Gastrocnemius medialis (tissue), 4 donors: ENCODE data around the gene PTGER1. TPM values are rescaled to one million over a fixed set of nuclear protein-coding genes. Genes with fewer than 3 reads are reported as not detected.

Experiments
- ATAC-seq, 2 donors: fragments of 150-250 bp; one replicate each; pipeline ENCODE4 v1.9.1; 2016
- DNase-seq, 2 donors: peaks; one replicate each; pipeline ENCODE4 v3.0.0-alpha.2; 2019
- H3K27ac ChIP-seq, 4 donors: fragments of 200-600 bp; sonication (generic); 1 replicate in 1 of 4; 2 replicates in 3 of 4; pipeline ENCODE4 v1.5.1; 2016 to 2018; ENCODE audit warnings: mild to moderate bottlenecking in 2 of 4, moderate library complexity in 1 of 4
- H3K27me3 ChIP-seq, 3 donors: fragments of 200-600 bp; sonication (generic) in 2 of 3; 1 replicate in 1 of 3; 2 replicates in 2 of 3; pipeline versions ENCODE4 v1.5.1 to v1.6.0; 2016 to 2019; ENCODE audit warnings: mild to moderate bottlenecking in 1 of 3, moderate library complexity in 1 of 3
- H3K36me3 ChIP-seq, 2 donors: fragments of 200-600 bp; sonication (generic) in 1 of 2; one replicate each; pipeline ENCODE4 v1.5.1; 2017 to 2018
- H3K4me1 ChIP-seq, 2 donors: fragments of 200-600 bp; sonication (generic) in 1 of 2; one replicate each; pipeline ENCODE4 v1.5.1; 2016 to 2017; ENCODE audit warnings: mild to moderate bottlenecking in 2 of 2
- H3K4me3 ChIP-seq, 4 donors: fragments of 200-600 bp; sonication (generic) in 3 of 4; 1 replicate in 1 of 4; 2 replicates in 3 of 4; pipeline ENCODE4 v1.5.1; 2016 to 2019; ENCODE audit warnings: mild to moderate bottlenecking in 2 of 4
- H3K9me3 ChIP-seq, 3 donors: fragments of 200-600 bp; sonication (generic) in 2 of 3; 1 replicate in 1 of 3; 2 replicates in 2 of 3; pipeline ENCODE4 v1.5.1; 2016 to 2019
- CTCF ChIP-seq, 5 experiments: fragments of 450-650 bp in 3 of 5; fragments of 200-600 bp in 2 of 5; sonication (generic) in 2 of 5; IDR thresholded peaks in 4 of 5; conservative IDR thresholded peaks in 1 of 5; 1 replicate in 4 of 5; 2 replicates in 1 of 5; pipeline ENCODE4 v1.5.1; 2016 to 2019; ENCODE audit warnings: antibody characterized with exemption in 5 of 5, mild to moderate bottlenecking in 3 of 5, moderate library complexity in 3 of 5
- POLR2A ChIP-seq, 2 donors: fragments of 450-650 bp; IDR thresholded peaks; one replicate each; pipeline ENCODE4 v1.6.1; 2017; ENCODE audit warnings: antibody characterized with exemption in 2 of 2, mild to moderate bottlenecking in 2 of 2, moderate library complexity in 2 of 2
- in situ Hi-C, 4 donors: fragments of 200-750 bp; cut with MboI; loops; one replicate each; pipeline versions ENCODE4 v1.15.0 to v1.8.0; 2017; ENCODE audit warnings: low sequenced_read_pairs in 4 of 4
- intact Hi-C: fragments of 100-400 bp; cut with DNase I; formaldehyde crosslinking; loops from one replicate; pipeline ENCODE4 v1.15.1; 2023; ENCODE audit warnings: low total_unique reads
- total RNA-seq, 4 donors: library from RNA; depleted of rRNA; stranded (reverse); fragments of >200 nt; gene quantifications; one replicate each; pipeline versions ENCODE4 v1.1.0 to v1.2.3, GENCODE V29; 2016

The PTGER1 gene
- total RNA-seq, 4 donors from 2014 or later = 0.29 TPM; not detected in 3

GRCh38 chr19:14473073-14473977 is 1.8 kb downstream of the PTGER1 start:
- Histone ChIP-seq H3K4me3 (peak overlapping the region in 1 of 4 donors; percentile 28), H3K27ac (no peak overlapping the region), H3K4me1 (peaks cover 5 to 15% of the 10 kb centered on the region in 2 donors), H3K27me3 (peaks cover 27 to 39% (median 33%) of the 10 kb centered on the region in 3 donors), H3K9me3 (no peaks in the 10 kb centered on the region), H3K36me3 (peaks cover 0 to 29% of the 10 kb centered on the region in 2 donors)
- in situ Hi-C loops (no loop called here), intact Hi-C loops (no loop called here)
- TF ChIP-seq CTCF (IDR thresholded peaks at IDR 0.05 in 4 of 5, conservative IDR thresholded peaks at IDR 0.05 in 1 of 5) (no peak), POLR2A (IDR thresholded peaks at IDR 0.05) (no peak)
- DNase-seq (no peak), ATAC-seq (no peak)

GRCh38 chr19:14472202-14472938 is 2.8 kb downstream of the PTGER1 start:
- H3K4me3 ChIP-seq = peak overlapping the region in 3 of 4 donors; percentile 16 to 28 (median 25)
- H3K9me3 ChIP-seq = no peaks in the 10 kb centered on the region
- H3K36me3 ChIP-seq = peaks cover 0 to 30% of the 10 kb centered on the region in 2 donors
- in situ Hi-C loops = no loop called here
- H3K4me1 ChIP-seq = peaks cover 5 to 15% of the 10 kb centered on the region in 2 donors
- H3K27ac ChIP-seq = no peak overlapping the region
- DNase-seq (no peak), ATAC-seq (peak in 1 of 2 donors; percentile 71)
- TF ChIP-seq POLR2A (IDR thresholded peaks at IDR 0.05) = no peak
- TF ChIP-seq CTCF (IDR thresholded peaks at IDR 0.05 in 4 of 5, conservative IDR thresholded peaks at IDR 0.05 in 1 of 5) = peak; percentile 77 to 97 (median 93)
- intact Hi-C loops = no loop called here
- H3K27me3 ChIP-seq = peaks cover 27 to 39% (median 28%) of the 10 kb centered on the region in 3 donors

- Histone ChIP-seq H3K27ac (no peak overlapping the region), H3K4me1 (peaks cover 5 to 15% of the 10 kb centered on the region in 2 donors), H3K9me3 (no peaks in the 10 kb centered on the region), H3K27me3 (peaks cover 23 to 33% (median 27%) of the 10 kb centered on the region in 3 donors), H3K4me3 (no peak overlapping the region), H3K36me3 (peaks cover 0 to 37% of the 10 kb centered on the region in 2 donors)
- intact Hi-C loops = no loop called here
- ATAC-seq = no peak
- no peak for TF ChIP-seq CTCF (IDR thresholded peaks at IDR 0.05 in 4 of 5, conservative IDR thresholded peaks at IDR 0.05 in 1 of 5)
- no peak for TF ChIP-seq POLR2A (IDR thresholded peaks at IDR 0.05)
- in situ Hi-C loops = no loop called here
- DNase-seq = no peak
These were observed 3.5 kb downstream of the PTGER1 start for GRCh38 chr19:14471436-14472187.

GRCh38 chr19:14470031-14470876 is 4.9 kb downstream of the PTGER1 start:
- TF ChIP-seq CTCF (IDR thresholded peaks at IDR 0.05 in 4 of 5, conservative IDR thresholded peaks at IDR 0.05 in 1 of 5) (no peak), POLR2A (IDR thresholded peaks at IDR 0.05) (no peak)
- in situ Hi-C loops (no loop called here), intact Hi-C loops (no loop called here)
- peaks cover 5 to 9% of the 10 kb centered on the region in 2 donors for H3K4me1 ChIP-seq
- H3K4me3 ChIP-seq = no peak overlapping the region
- H3K36me3 ChIP-seq = peaks cover 0 to 50% of the 10 kb centered on the region in 2 donors
- no peak for ATAC-seq
- DNase-seq = no peak
- no peaks in the 10 kb centered on the region for H3K9me3 ChIP-seq
- peaks cover 19 to 24% (median 22%) of the 10 kb centered on the region in 3 donors for H3K27me3 ChIP-seq
- H3K27ac ChIP-seq = no peak overlapping the region
